ENCODE data around the gene MOSMO. TPM values are rescaled to one million over a fixed set of nuclear protein-coding genes. Genes with fewer than 3 reads are reported as not detected.

Gene MOSMO
- total and polyA plus RNA-seq, 2 donors (not counting 3 experiments of a cell fraction or from before 2014, with no cell fraction given): 15.9 to 22.0 TPM

DNA sequence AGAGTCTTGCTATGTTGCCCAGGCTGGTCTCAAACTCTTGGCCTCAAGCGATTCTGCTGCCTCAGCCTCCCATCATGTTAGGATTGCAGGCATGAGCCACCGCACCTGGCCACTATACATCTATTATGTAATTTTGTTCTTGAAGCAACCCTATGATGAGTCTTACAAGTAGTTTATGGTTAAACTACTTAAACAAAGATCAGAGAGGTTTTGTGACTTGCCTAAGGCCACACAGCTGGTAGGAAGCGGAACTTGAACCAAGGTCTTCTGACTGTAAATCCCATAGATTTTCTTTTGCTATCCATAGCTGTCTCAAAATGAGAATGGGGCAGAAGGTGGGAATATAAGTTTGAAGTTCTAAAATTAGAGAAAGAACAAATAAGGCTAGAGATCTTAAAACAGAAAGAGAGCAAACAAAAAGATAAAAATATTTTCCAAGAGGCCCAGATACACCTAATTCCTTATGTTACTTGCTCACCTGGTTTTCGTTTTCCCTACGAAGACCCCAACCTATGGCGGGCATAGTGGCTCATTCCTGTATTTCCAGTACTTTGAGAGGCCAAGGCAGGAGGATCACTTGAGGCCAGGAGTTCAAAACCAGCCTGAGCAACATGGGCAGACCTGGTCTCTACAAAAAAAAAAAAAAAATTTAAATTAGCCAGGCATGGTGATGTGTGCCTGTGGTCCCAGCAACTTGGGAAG lies 116.8 kb downstream of the MOSMO start:
- TF ChIP-seq JUN (IDR thresholded peaks at IDR 0.05; ENCODE audit: borderline replicate concordance, insufficient read depth, insufficient read length, low read depth) (no peak), POLR2A (IDR thresholded peaks at IDR 0.05; ENCODE audit: low read depth, low read length) (no peak), EZH2 (IDR thresholded peaks at IDR 0.05; ENCODE audit: borderline replicate concordance, low read depth, low read length, severe bottlenecking) (no peak), FOS (IDR thresholded peaks at IDR 0.05; ENCODE audit: borderline replicate concordance, insufficient read depth, low read length) (no peak), POLR2AphosphoS5 (IDR thresholded peaks at IDR 0.05; ENCODE audit: insufficient read depth, low read depth, low read length) (no peak), MYC (IDR thresholded peaks at IDR 0.05; ENCODE audit: low read depth, low read length) (no peak), GATA2 (IDR thresholded peaks at IDR 0.05; ENCODE audit: insufficient read depth, insufficient read length, low read depth, low read length) (no peak)
- TF ChIP-seq, protein P1, sequence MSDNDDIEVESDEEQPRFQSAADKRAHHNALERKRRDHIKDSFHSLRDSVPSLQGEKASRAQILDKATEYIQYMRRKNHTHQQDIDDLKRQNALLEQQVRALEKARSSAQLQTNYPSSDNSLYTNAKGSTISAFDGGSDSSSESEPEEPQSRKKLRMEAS (IDR thresholded peaks at IDR 0.05; ENCODE audit: insufficient read depth, insufficient read length): no peak
- TF ChIP-seq, protein P2, sequence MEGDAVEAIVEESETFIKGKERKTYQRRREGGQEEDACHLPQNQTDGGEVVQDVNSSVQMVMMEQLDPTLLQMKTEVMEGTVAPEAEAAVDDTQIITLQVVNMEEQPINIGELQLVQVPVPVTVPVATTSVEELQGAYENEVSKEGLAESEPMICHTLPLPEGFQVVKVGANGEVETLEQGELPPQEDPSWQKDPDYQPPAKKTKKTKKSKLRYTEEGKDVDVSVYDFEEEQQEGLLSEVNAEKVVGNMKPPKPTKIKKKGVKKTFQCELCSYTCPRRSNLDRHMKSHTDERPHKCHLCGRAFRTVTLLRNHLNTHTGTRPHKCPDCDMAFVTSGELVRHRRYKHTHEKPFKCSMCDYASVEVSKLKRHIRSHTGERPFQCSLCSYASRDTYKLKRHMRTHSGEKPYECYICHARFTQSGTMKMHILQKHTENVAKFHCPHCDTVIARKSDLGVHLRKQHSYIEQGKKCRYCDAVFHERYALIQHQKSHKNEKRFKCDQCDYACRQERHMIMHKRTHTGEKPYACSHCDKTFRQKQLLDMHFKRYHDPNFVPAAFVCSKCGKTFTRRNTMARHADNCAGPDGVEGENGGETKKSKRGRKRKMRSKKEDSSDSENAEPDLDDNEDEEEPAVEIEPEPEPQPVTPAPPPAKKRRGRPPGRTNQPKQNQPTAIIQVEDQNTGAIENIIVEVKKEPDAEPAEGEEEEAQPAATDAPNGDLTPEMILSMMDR (IDR thresholded peaks at IDR 0.05; ENCODE audit: extremely low read depth in 1 of 2, insufficient read depth in 1 of 2, low read depth in 1 of 2, low read length in 2 of 2): no peak
- no peak overlapping the region for H3K27ac ChIP-seq (ENCODE audit: insufficient read depth, low read depth, low read length)
- no peaks in the 10 kb centered on the region for H3K4me1 ChIP-seq (ENCODE audit: control insufficient read depth, extremely low read depth, insufficient read depth, low read length)
- no TSS peak for BruUV-seq (replicated peaks)
- H3K36me3 ChIP-seq (ENCODE audit: control insufficient read depth in 2 of 2, extremely low read depth in 1 of 2, insufficient read depth in 2 of 2, low read length in 2 of 2): no peaks in the 10 kb centered on the region
- peaks cover 0 to 3% of the 10 kb centered on the region in 2 experiments for H3K27me3 ChIP-seq (ENCODE audit: control insufficient read depth in 2 of 2, insufficient read depth in 2 of 2, low read length in 2 of 2)
- H3K9me3 ChIP-seq (replicated peaks; ENCODE audit: control insufficient read depth, insufficient read depth, low read length): no peaks in the 10 kb centered on the region
- dilution Hi-C loops (cut with MboI; ENCODE audit: extremely low pct_ligation_motif_present, low sequenced_read_pairs): no loop called here
- POLR2A ChIA-PET: no interaction called here
- H3K4me3 ChIP-seq (replicated peaks in 1 of 3; ENCODE audit: insufficient read depth in 1 of 3, low read depth in 1 of 3, low read length in 3 of 3): no peak overlapping the region
- CTCF ChIA-PET: interaction anchor here (1.3 kb wide), 1 partner anchor 26 kb away, joined by 3 read pairs; no protein-coding TSS in a partner anchor
- no peak overlapping the region for H3K4me2 ChIP-seq (ENCODE audit: insufficient read depth, low read length)
- intact Hi-C loops (cut with micrococcal nuclease): loop anchor here (5.0 kb wide), 1 partner anchor 48 kb away; no protein-coding TSS in a partner anchor
- DNase-seq (ENCODE audit: low read depth, low spot score) (no peak), FAIRE-seq (no peak)
- H2AFZ ChIP-seq (ENCODE audit: low read depth, low read length): no peak overlapping the region
- H3K9me1 ChIP-seq (replicated peaks; ENCODE audit: control insufficient read depth, extremely low read depth, insufficient read depth, low read length): no peaks in the 10 kb centered on the region
- no peaks in the 10 kb centered on the region for H4K20me1 ChIP-seq (replicated peaks; ENCODE audit: control insufficient read depth, extremely low read depth, insufficient read depth, low read length)
- no peaks in the 10 kb centered on the region for H3K79me2 ChIP-seq (ENCODE audit: control insufficient read depth, insufficient read depth, low read length)
- H3K9ac ChIP-seq (replicated peaks; ENCODE audit: extremely low read depth, insufficient read depth, low read length): no peak overlapping the region

All from endothelial cell of umbilical vein (primary cell).